Smooth muscle cell of the brain vasculature (primary cell): Measurements from ENCODE around the gene KDM7A.
"Not testable (repeated sequence)": the region's sequence is repeated elsewhere in the genome, so short reads cannot be mapped to it uniquely, and the experiment has no call there.

Source experiments
- DNase-seq: peaks from one replicate; pipeline ENCODE4 v3.0.0-alpha.2; 2012; ENCODE audit warnings: low read depth, low spot score

Gene KDM7A

GRCh38 chr7:140160308-140160707, 16.5 kb downstream of the KDM7A start:
- no peak for DNase-seq

DNA sequence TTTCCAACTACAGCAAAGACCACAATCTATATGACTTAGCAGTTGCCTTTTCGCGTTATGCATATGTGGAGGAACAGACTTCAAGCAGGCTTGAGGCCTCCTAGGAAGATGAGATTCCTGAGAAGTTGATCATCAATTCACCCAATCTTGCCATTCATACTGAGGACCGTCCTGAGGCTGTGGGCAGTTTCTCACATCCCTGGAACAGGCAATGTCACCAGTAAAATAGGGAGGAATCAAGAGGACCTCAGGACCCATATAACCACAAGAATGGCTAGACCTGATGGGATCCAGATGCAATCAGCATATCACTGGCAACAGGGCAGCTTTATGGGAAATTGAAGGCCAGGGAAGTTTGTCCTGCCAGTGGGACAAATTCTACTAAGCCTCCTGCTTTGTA, 17.3 kb downstream of the KDM7A start:
- DNase-seq, result no peak

DNA sequence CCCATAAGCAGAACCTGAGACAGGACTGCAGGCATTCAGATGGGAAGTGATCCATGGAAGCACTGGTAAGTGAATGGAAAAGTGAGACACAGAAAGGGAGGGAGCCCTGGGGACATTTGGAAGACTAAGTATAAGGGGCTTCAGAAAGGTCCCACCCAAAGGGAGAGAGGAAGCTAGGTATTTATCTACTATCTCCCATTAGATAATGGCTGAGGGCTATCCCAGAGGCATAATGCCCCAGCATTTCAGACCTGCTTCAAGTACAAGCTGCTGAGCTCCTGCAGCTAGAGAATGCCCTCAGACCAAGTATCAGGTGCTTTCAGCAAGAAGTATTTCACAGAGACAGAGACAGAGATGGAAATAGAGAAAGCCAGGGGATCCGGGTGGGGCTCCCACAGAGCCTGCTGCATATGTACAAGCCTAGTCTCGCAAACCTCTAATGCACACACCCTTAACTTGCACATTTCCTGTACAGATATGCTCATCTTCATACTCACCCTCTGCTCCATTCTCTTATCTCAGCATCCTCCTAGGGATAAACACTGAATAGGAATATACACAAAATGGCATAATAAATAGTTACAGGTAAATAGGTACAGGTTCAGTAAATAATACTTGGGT, 20.2 kb downstream of the KDM7A start:
- no peak for DNase-seq

DNA sequence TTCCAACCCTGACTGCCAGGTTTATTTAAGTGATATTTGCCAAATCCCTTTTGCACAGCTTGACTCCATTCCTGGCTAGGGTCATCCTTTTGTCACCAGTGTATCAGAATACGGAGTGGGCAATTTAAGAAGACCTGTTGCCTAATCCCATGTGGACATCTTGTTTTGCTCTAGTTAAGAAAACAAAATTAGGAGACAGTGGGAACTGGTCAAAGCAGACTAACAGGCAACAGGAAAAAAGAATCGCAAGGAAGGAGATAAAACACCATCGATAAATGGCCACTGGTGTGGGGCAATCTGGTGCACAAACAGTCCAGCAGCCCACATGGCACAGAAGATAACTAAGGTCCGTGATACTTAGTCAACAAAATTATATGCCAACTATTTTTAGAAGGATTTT, 21.4 kb downstream of the KDM7A start:
- DNase-seq, result no peak

- no peak for DNase-seq
Observed at GRCh38 chr7:140153666-140154161, 23.1 kb downstream of the KDM7A start.

GRCh38 chr7:140146574-140146973, 30.2 kb downstream of the KDM7A start:
- DNase-seq, result no peak

DNA sequence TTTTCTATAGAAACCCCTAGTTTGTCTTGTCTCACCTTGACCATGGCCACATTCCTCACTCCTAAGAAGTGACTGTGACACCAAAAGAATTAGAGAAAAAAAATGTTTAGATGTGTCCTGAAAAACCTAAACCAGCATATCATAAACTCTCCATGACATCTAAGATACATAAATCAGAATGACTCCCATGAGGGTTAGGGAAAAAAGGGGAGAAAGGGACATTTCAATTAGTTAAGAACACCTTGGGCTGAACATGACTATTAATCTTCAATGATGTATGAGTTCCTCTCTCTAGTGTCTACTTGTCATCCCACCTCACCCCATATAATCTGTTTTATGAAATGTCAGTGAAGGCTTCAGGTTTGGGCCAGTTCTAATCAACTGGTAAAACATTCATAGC, 31.1 kb downstream of the KDM7A start:
- DNase-seq, result no peak

GRCh38 chr7:140144821-140145220, 32.0 kb downstream of the KDM7A start:
- no peak for DNase-seq

DNA sequence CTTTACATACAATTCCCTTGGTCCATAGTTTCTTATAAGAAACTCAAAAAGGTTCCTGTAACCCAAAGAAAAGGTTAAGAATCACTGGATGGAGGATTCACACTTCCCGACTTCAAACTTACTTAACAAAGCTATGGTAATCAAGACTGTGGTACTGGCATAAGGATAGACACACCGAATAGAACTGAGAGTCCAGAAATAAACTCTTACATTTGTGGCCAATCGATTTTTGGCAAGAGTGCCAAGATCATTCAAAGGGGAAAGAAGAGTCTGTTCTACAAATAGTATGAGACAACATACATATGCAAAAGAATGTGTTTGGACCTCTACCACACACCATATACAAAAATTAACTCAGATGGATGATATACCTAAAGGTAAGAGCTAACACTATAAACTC, 32.8 kb downstream of the KDM7A start:
- DNase-seq, result no peak

DNA sequence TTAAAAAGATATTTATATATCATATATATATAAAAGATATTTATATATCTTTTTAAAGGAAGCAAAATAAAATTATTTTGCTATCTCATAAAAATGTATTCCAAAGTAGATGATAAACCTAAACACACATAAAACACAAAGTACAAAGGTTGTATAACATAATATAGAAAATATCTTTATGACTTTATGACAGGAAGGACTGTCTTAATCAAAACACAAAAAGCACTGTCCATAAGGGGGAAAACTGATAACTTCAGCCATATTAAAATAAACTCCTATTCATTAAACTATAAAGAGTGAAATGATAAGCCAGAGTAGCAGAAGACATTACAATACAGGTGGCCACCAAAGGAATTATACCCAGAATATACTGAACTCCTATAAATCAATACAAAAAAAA, 34.8 kb downstream of the KDM7A start:
- no peak for DNase-seq

DNA sequence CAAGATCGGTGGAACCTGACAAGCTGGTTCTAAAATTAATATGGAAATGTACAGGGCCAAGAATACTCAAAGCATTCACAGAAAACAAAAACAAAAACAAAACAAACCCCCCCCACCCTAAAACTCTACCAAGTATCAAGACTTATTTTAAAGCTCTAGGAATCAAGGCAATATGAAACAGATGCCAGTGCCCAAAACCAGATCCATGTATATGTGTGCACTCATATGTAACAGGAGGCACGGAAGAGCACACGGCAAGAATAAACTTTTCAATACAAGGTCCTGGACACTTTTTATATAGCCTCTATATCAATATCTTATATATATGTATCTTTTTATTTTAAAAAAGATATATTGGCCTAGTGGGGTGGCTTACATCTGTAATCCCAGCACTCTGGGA, 35.5 kb downstream of the KDM7A start:
- no peak for DNase-seq

DNA sequence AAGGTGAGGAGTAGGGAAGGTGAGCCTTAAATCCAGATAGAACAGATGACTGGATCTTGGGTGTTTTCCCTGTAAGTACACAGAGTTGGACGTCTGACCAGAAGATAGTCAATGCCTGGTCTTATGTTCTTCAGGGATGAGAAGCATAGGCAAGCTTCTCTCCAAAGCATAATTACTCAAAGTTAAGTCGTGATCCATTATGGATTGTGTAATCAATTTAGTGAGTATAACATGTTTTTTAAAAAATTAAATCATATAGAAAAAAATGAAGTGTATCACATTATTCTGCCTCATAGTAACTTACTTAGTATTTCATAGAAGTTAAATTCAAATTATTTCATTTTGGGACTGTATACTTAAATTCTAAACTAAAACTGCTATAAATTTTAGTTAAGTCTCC, 39.7 kb downstream of the KDM7A start:
- DNase-seq, result no peak

GRCh38 chr7:140136073-140136472, 40.7 kb downstream of the KDM7A start:
- DNase-seq, result no peak

GRCh38 chr7:140134039-140134438, 42.7 kb downstream of the KDM7A start:
- no peak for DNase-seq

DNA sequence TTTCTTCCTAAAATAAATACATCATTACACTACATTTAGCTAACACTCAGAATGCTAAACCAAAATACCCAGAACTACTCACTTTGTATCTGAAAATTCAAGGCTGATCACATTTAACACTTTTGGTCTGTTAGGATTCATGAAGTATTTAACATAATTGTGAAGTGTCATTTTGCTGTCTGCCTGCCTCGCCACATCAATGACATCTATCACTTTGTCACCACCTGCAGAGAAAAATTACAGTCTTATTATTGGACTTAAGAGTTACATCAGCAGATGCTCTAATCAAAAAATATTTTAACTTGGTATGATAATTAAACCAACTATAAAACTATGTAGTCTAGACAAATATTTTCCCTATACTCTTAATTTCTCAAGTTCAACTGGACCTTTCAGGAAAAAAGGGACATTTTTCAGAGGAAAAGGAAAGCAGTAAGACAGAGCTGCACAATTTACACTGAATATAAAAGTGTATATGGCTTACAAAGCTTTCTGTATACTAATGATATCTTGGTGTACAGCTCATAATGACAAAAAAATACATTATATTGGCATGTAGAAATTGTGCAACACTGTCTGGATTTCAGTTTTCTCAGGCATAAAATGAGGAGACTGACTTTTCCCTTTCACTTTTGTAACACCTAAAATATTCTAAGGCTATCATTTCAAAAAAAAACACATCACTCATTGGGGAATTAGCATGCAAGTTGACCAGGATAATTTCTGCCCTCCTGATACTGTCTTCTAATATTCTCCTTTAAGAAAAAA, 49.2 kb downstream of the KDM7A start:
- DNase-seq, result no peak

DNA sequence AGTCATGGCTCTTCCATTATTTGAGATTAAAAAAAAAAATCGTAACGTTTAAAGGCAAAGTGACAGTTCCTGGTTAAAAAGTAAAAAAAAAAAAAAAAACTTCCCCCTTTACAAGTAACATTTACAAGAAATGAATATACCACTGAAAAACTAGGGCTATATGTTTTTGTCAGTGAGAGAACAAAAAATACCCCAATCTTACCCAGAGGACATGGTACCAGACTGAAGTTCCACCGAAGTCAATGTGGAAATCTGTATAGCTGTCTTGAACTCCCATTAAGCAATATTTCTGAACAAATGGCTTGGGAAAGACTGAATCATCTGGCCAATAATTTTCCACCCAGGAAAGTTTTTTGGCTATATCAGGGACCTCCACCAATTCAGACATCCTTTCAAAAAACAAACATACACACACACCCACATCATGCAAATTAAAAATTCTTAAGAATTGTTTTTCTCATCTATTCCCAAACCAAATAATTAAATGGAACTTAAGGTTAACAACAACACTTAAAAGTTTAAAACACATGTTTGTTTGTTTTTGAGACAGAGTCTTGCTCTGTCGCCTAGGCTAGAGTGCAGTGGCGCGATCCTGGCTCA, 50.2 kb downstream of the KDM7A start:
- DNase-seq, result no peak

- DNase-seq, result no peak
Observed at GRCh38 chr7:140122965-140123364, 53.8 kb downstream of the KDM7A start.

GRCh38 chr7:140121326-140121725, 55.5 kb downstream of the KDM7A start:
- DNase-seq, result no peak

GRCh38 chr7:140114817-140115216, 62.0 kb downstream of the KDM7A start:
- not testable (repeated sequence) for DNase-seq

DNA sequence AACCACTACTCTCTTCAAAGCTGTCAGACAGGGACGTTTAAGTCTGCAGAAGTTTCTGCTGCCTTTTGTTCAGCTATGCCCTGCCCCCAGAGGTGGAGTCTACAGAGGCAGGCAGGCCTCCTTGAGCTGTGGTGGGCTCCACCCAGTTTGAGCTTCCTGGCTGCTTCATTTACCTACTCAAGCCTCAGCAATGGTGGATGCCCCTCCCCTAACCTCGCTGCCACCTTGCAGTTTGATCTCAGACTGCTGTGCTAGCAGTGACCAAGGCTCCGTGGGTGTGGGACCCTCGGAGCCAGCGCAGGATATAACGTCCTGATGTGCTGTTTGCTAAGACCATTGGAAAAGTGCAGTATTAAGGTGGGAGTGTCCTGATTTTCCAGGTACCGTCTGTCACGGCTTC, 68.0 kb downstream of the KDM7A start:
- DNase-seq, result not testable (repeated sequence)

DNA sequence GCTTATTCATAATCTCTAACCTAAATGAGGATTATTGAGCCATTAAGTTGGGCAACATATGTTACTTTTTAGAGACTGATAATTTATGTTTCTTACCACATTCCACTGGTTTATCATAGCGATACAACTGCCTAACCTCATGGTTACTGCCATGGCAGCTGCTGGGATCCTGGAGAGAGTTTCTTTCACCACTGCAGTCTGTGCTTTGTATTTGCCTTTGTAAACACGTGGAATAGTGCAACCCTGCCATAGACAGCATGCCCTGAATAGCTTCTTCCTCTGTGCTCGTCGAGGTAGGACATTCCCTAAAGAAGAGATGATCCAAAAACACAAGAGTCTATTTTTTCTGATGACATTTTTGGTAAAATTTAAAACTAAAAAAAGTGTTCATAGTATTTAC, 80.3 kb downstream of the KDM7A start:
- no peak for DNase-seq

GRCh38 chr7:140093375-140093774, 83.4 kb downstream of the KDM7A start:
- DNase-seq, result no peak

- no peak for DNase-seq
Observed at GRCh38 chr7:140085447-140085846, 91.3 kb downstream of the KDM7A start.
